Endodermal cell (in vitro differentiated cells): ENCODE measurements around the gene C17orf100. TPM values are rescaled to one million over a fixed set of nuclear protein-coding genes. Genes with fewer than 3 reads are reported as not detected.

Experiments
- DNase-seq: peaks from one replicate; pipeline ENCODE4 v3.0.0-alpha.2; 2017
- H3K27ac ChIP-seq: 2 replicates; pipeline ENCODE4 v1.5.1; 2013; ENCODE audit warnings: mild to moderate bottlenecking, low read depth, low read length, moderate library complexity
- H3K27me3 ChIP-seq: 2 replicates; pipeline ENCODE4 v1.6.1; 2013; ENCODE audit warnings: mild to moderate bottlenecking, low read length, moderate library complexity; ENCODE audit not compliant: insufficient read depth, control insufficient read depth, poor library complexity, severe bottlenecking
- H3K36me3 ChIP-seq: 2 replicates; pipeline ENCODE4 v1.7.0; 2013; ENCODE audit warnings: mild to moderate bottlenecking, low read length, moderate library complexity; ENCODE audit not compliant: control insufficient read depth, insufficient read depth
- H3K4me1 ChIP-seq: one replicate; pipeline ENCODE4 v1.7.0; 2013; ENCODE audit warnings: low read length; ENCODE audit not compliant: control insufficient read depth, insufficient read depth
- H3K4me3 ChIP-seq: 2 replicates; pipeline ENCODE4 v1.5.1; 2013; ENCODE audit warnings: mild to moderate bottlenecking, low read length, moderate library complexity
- H3K9ac ChIP-seq: 2 replicates; pipeline ENCODE4 v1.6.1; 2013; ENCODE audit warnings: mild to moderate bottlenecking, low read length, moderate library complexity; ENCODE audit not compliant: poor library complexity, severe bottlenecking; ENCODE audit errors: extremely low read depth
- H3K9me3 ChIP-seq: 2 replicates; pipeline ENCODE4 v1.6.1; 2013; ENCODE audit warnings: mild to moderate bottlenecking, low read length, moderate library complexity; ENCODE audit not compliant: control insufficient read depth
- H3K27ac Mint-ChIP-seq: 2 replicates; pipeline ENCODE4 v1.8.0; 2020; ENCODE audit warnings: mixed read lengths
- H3K27me3 Mint-ChIP-seq: 2 replicates; pipeline ENCODE4 v1.8.0; 2021; ENCODE audit warnings: mild to moderate bottlenecking, mixed read lengths; ENCODE audit not compliant: insufficient read depth
- H3K36me3 Mint-ChIP-seq: 2 replicates; pipeline ENCODE4 v1.8.0; 2020; ENCODE audit warnings: low read depth, mixed read lengths
- H3K4me1 Mint-ChIP-seq: 2 replicates; pipeline ENCODE4 v1.8.0; 2020; ENCODE audit warnings: mixed read lengths
- H3K4me3 Mint-ChIP-seq: 2 replicates; pipeline ENCODE4 v1.8.0; 2020; ENCODE audit warnings: mild to moderate bottlenecking, moderate library complexity, mixed read lengths
- H3K9me3 Mint-ChIP-seq: 2 replicates; pipeline ENCODE4 v1.8.0; 2020; ENCODE audit warnings: mild to moderate bottlenecking, mixed read lengths
- CTCF ChIP-seq: fragments of 200-600 bp; sonication (generic); conservative IDR thresholded peaks from 2 replicates; pipeline ENCODE4 v1.5.0; 2021; ENCODE audit warnings: antibody characterized with exemption, mild to moderate bottlenecking
- WGBS, 2 experiments: methylation state at CpG; one replicate each; pipeline versions ENCODE4 v1.1.5 to v1.1.7; 2013; ENCODE audit warnings: missing lambda C conversion rate in 2 of 2, mixed read lengths in 1 of 2; ENCODE audit not compliant: insufficient coverage in 1 of 2, insufficient read length in 1 of 2; 5-methylcytosine and 5-hydroxymethylcytosine counted together
- total RNA-seq, 2 donors: library from RNA; stranded (reverse); fragmentation: NEBNext Ultra II Directional in 1 of 2; extraction: Animal tissue kit (Norgen Biotek cat#: 25700) in 1 of 2; gene quantifications; 2 replicates in 1 of 2; 3 replicates in 1 of 2; pipeline ENCODE4 v1.2.1, GENCODE V29; 2021

C17orf100 gene
- total RNA-seq, 2 donors from 2014 or later = 2.7 to 3.0 TPM

- Mint-ChIP-seq H3K27ac (no peak overlapping the region), H3K27me3 (no peaks in the 10 kb centered on the region), H3K4me1 (peaks cover 2% of the 10 kb centered on the region), H3K4me3 (no peak overlapping the region), H3K36me3 (peaks cover 68% of the 10 kb centered on the region), H3K9me3 (no peaks in the 10 kb centered on the region)
- TF ChIP-seq CTCF = no peak
- Histone ChIP-seq H3K4me3 (no peak overlapping the region), H3K27me3 (no peaks in the 10 kb centered on the region), H3K9me3 (no peaks in the 10 kb centered on the region), H3K9ac (no peak overlapping the region), H3K27ac (no peak overlapping the region), H3K36me3 (peaks cover 78% of the 10 kb centered on the region), H3K4me1 (no peaks in the 10 kb centered on the region)
- WGBS, 2 experiments = 97 to 100% methylated on average over 2 to 4 of the region's 4 CpGs
- DNase-seq = no peak
Measured at GRCh38 chr17:6611231-6611630, 40.3 kb upstream of the C17orf100 start.

DNA sequence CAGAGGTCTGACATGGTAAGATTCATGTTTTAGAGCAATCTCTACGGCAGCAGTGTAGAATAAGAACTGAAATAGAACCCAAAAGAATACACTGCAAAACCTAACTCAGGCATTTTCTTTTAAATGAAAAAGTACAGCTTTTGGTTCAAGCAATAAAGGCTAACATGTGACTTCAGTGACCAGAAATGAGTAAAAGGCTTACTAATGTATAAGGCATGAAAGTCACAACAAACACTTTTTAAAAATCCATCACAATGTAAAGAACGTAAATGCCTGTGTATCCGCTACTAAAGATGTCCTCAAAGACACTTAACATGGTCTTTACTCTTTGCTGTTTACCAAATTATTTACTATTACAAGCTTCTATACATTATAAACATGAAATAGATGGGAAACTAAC, 27.6 kb upstream of the C17orf100 start:
- no peak for DNase-seq
- no peak for TF ChIP-seq CTCF
- Mint-ChIP-seq H3K4me1 (no peaks in the 10 kb centered on the region), H3K4me3 (no peak overlapping the region), H3K9me3 (no peaks in the 10 kb centered on the region), H3K36me3 (peaks cover 58% of the 10 kb centered on the region), H3K27me3 (no peaks in the 10 kb centered on the region), H3K27ac (no peak overlapping the region)
- H3K27me3 ChIP-seq = no peaks in the 10 kb centered on the region
- 89 to 100% methylated on average over 1 to 3 of the region's 3 CpGs for WGBS, 2 experiments
- H3K4me1 ChIP-seq = no peaks in the 10 kb centered on the region
- no peak overlapping the region for H3K9ac ChIP-seq
- peaks cover 90% of the 10 kb centered on the region for H3K36me3 ChIP-seq
- H3K27ac ChIP-seq = no peak overlapping the region
- H3K9me3 ChIP-seq = no peaks in the 10 kb centered on the region
- no peak overlapping the region for H3K4me3 ChIP-seq

DNA sequence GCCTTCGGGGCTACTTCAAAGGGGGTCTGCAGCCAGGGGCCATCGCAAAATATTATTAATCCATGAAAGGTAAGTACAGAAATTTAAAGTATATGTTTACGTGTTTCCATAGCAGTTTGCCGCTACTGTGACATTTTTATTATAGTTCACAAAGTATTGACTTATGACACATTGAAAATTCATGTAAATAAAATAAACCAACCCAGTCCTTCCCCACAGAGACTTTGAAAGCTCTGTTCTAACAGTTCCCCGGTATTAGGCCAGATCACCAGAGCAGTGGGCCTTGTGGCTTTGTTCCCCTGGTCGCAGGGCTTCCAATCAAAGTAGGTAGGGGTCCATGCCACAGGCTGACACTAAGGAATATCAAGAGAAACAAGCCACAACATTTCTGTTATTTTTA, 24.9 kb upstream of the C17orf100 start:
- H3K36me3 Mint-ChIP-seq = peaks cover 62% of the 10 kb centered on the region
- H3K27me3 Mint-ChIP-seq = no peaks in the 10 kb centered on the region
- H3K9me3 ChIP-seq = no peaks in the 10 kb centered on the region
- H3K4me1 ChIP-seq = no peaks in the 10 kb centered on the region
- H3K27ac ChIP-seq = no peak overlapping the region
- H3K27ac Mint-ChIP-seq = no peak overlapping the region
- H3K4me3 Mint-ChIP-seq = no peak overlapping the region
- H3K4me1 Mint-ChIP-seq = no peaks in the 10 kb centered on the region
- H3K4me3 ChIP-seq = no peak overlapping the region
- WGBS, 2 experiments = 74 to 87% methylated on average over 3 to 6 of the region's 6 CpGs
- no peak overlapping the region for H3K9ac ChIP-seq
- H3K9me3 Mint-ChIP-seq = no peaks in the 10 kb centered on the region
- DNase-seq = no peak
- TF ChIP-seq CTCF = no peak
- H3K36me3 ChIP-seq = peaks cover 93% of the 10 kb centered on the region
- H3K27me3 ChIP-seq = no peaks in the 10 kb centered on the region
